K562 treated with DMSO at 1 percent for 24 hours (cell line): ENCODE measurements around the gene MEGF9. TPM values are rescaled to one million over a fixed set of nuclear protein-coding genes. Genes with fewer than 3 reads are reported as not detected.

Experiments
- total RNA-seq: library from RNA; unstranded; fragments of 300-600 nt; gene quantifications from 2 replicates; pipeline ENCODE4 v1.2.3, GENCODE V29; 2022; ENCODE audit warnings: low read depth; ENCODE audit not compliant: insufficient read depth

MEGF9 gene
- 7.7 and 8.7 TPM in 2 replicates for total RNA-seq

DNA sequence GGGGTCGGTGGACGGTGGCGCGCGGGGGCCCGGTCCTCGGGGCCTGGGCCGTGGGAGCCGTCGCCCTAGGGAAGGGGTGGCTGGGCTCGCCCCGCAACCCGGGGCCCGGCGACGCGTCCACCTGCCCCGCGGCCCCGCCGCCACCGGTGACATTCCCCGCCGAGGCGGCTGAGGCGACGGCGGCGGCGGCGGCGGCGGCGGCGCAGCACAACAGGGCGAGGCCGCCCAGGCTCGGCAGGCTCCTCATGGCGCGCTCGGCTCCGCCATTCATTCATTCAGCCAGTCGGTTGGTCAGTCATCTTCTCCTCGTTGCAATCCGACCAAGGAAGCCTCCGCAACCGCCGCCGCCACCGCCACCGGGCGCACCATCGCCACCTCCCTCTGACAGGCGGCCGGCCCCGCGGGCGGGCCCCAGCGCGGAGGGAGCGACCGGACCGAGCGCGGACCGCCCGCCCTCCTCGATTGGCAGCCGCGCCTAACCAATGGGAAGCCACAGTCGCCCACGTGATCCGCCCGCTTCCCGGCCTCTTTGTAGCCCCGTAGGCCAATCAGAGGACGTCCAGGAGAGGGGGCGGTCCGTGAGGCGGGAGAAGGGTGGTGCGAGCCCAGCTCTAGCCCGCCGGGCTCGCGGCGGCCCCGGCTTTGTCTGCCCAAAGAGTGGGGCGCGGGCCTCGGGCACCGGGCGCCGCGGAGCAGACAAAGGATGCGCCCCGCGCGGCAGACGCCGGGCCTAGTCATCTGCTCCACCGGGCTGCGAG, at the start of gene MEGF9:
Gene MEGF9 (minus strand): TSS at position 383 of the 758 bp plus-strand sequence. CDS start 112 bp downstream, at position 271.

DNA sequence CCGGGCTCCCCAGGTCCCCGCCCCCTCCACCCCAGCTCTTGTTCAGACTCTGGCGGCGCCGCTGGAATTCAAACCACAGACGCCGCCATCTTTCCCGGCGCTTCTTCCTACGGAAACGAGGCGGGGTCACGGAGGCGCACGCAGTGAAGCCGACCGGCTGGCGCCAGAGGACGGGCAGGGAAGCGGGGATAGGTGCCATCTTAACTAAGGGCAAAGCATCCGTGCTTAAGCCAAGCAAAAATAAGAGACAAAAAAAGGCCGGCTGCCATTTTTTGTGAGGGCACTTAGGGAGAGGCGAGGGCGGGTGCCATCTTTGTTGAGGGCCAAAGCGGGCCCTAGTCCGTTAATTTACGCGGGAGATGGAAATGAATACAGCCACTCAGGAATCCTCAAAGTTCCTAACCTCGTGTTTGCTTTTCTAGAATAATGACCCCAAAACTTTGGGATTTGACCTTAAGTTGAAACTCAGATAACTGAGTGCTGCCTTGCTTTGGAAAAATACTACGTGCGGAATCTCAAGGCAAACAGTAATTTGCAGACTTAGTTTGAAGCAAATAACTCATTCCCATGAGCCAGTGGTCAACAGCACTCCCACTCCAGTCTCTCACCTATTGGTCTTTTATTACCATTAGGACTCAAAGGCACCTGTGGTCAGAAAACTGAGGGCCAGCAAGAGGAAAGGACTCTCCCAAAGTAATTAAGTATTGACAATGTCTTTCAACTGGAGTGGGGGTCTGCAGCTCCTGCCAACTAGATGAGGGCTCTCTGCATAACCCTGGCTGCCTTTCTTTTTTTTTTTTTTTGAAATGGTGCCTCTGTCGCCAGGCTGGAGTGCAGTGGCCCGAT, 134.0 kb downstream of the MEGF9 start, which contains the start of gene CDK5RAP2:
Gene CDK5RAP2 (minus strand): TSS at position 117 of the 846 bp plus-strand sequence. CDS start 189 bp downstream, outside the sequence.

Other genes with a start within 250 kb of the MEGF9 start
- 56.2 and 69.3 TPM in 2 replicates for gene CDK5RAP2, start 134.3 kb downstream of the MEGF9 start, total RNA-seq
- 20.5 and 20.6 TPM in 2 replicates for gene FBXW2, start 78.9 kb upstream of the MEGF9 start, total RNA-seq
- 33.3 and 73.1 TPM in 2 replicates for gene PSMD5, start 128.5 kb upstream of the MEGF9 start, total RNA-seq
- 142 and 144 TPM in 2 replicates for gene PHF19, start 162.7 kb upstream of the MEGF9 start, total RNA-seq
- 0.15 and 0.28 TPM in 2 replicates for gene TRAF1, start 212.3 kb upstream of the MEGF9 start, total RNA-seq